B cell (primary cell): ENCODE measurements around the gene CBX5.
"Not testable (repeated sequence)": the region's sequence is repeated elsewhere in the genome, so short reads cannot be mapped to it uniquely, and the experiment has no call there.

ENCODE experiments used
- EZH2 ChIP-seq: IDR thresholded peaks from 2 replicates; pipeline ENCODE4 v1.6.1; 2012; ENCODE audit warnings: borderline replicate concordance, low read depth, mild to moderate bottlenecking, moderate library complexity, low read length; ENCODE audit not compliant: insufficient read depth, poor library complexity, severe bottlenecking
- TF ChIP-seq, protein P1 (sequence below): fragments of 200-600 bp; IDR thresholded peaks from one replicate; pipeline ENCODE4 v1.8.0; 2022; ENCODE audit warnings: antibody characterized with exemption, mild to moderate bottlenecking

GRCh38 chr12:54185297-54185696, 94.6 kb downstream of the CBX5 start:
- not testable (repeated sequence) for TF ChIP-seq EZH2
- TF ChIP-seq, protein P1, sequence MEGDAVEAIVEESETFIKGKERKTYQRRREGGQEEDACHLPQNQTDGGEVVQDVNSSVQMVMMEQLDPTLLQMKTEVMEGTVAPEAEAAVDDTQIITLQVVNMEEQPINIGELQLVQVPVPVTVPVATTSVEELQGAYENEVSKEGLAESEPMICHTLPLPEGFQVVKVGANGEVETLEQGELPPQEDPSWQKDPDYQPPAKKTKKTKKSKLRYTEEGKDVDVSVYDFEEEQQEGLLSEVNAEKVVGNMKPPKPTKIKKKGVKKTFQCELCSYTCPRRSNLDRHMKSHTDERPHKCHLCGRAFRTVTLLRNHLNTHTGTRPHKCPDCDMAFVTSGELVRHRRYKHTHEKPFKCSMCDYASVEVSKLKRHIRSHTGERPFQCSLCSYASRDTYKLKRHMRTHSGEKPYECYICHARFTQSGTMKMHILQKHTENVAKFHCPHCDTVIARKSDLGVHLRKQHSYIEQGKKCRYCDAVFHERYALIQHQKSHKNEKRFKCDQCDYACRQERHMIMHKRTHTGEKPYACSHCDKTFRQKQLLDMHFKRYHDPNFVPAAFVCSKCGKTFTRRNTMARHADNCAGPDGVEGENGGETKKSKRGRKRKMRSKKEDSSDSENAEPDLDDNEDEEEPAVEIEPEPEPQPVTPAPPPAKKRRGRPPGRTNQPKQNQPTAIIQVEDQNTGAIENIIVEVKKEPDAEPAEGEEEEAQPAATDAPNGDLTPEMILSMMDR, result not testable (repeated sequence)
